Right lobe of liver (tissue), 6 donors: ENCODE data around the gene CETN3. TPM values are rescaled to one million over a fixed set of nuclear protein-coding genes. Genes with fewer than 3 reads are reported as not detected.
"Not testable (repeated sequence)": the region's sequence is repeated elsewhere in the genome, so short reads cannot be mapped to it uniquely, and the experiment has no call there.

Source experiments
- ATAC-seq, 4 donors: fragments of 200-7000 bp; cut with Tn5 transposase; one replicate each; pipeline ENCODE4 v1.9.1; 2020; ENCODE audit warnings: mild to moderate bottlenecking in 4 of 4, moderate library complexity in 4 of 4
- DNase-seq, 3 donors: peaks; one replicate each; pipeline ENCODE4 v3.0.0-alpha.2; 2020
- H3K27ac ChIP-seq, 3 donors: fragments of 200-600 bp; one replicate each; pipeline ENCODE4 v1.8.0; 2022
- H3K27me3 ChIP-seq, 2 donors: fragments of 200-600 bp; one replicate each; pipeline ENCODE4 v1.8.0; 2022
- H3K36me3 ChIP-seq, 4 donors: fragments of 200-600 bp; sonication (generic) in 1 of 4; one replicate each; pipeline versions ENCODE4 v1.5.1 to v1.8.0; 2017 to 2022; ENCODE audit warnings: control low read depth in 1 of 4
- H3K4me1 ChIP-seq, 4 donors: fragments of 200-600 bp; sonication (generic) in 1 of 4; one replicate each; pipeline versions ENCODE4 v1.5.1 to v1.8.0; 2017 to 2022; ENCODE audit warnings: control low read depth in 1 of 4
- H3K4me3 ChIP-seq, 3 donors: fragments of 200-600 bp; one replicate each; pipeline ENCODE4 v1.8.0; 2022
- H3K9me3 ChIP-seq, 4 donors: fragments of 200-600 bp; sonication (generic) in 1 of 4; one replicate each; pipeline versions ENCODE4 v1.5.1 to v1.8.0; 2017 to 2022; ENCODE audit warnings: control low read depth in 1 of 4
- CTCF ChIP-seq, 4 donors: fragments of 200-600 bp in 3 of 4; fragments of 450-650 bp in 1 of 4; IDR thresholded peaks; one replicate each; pipeline versions ENCODE4 v1.5.1 to v1.8.0; 2016 to 2022; ENCODE audit warnings: antibody characterized with exemption in 4 of 4, mild to moderate bottlenecking in 2 of 4
- POLR2A ChIP-seq: fragments of 450-650 bp; IDR thresholded peaks from one replicate; pipeline ENCODE4 v1.6.1; 2017; ENCODE audit warnings: antibody characterized with exemption, mild to moderate bottlenecking
- WGBS: methylation state at CpG from one replicate; pipeline ENCODE4 v1.1.6; 2018; ENCODE audit warnings: low coverage, low lambda C conversion rate; ENCODE audit not compliant: insufficient coverage; ENCODE audit errors: missing lambda C conversion rate; 5-methylcytosine and 5-hydroxymethylcytosine counted together
- intact Hi-C, 2 donors: fragments of 100-400 bp; cut with DNase I; formaldehyde crosslinking; loops; one replicate each; pipeline versions ENCODE4 v1.11.2 to v1.14.1; 2022
- total RNA-seq, 6 experiments: library from RNA; depleted of rRNA in 2 of 6; stranded (reverse); fragments of >200 nt in 2 of 6; fragmentation: NEBNext Ultra II Directional in 3 of 6; extraction: Animal tissue kit (Norgen Biotek cat#: 25700) in 3 of 6; gene quantifications; one replicate each; pipeline versions ENCODE4 v1.1.0 to v1.2.4, GENCODE V29; 2016 to 2023
- donor health status: DM: no; HTN: yes; CAD: no.
- donor health status: DM: no; HTN: no; CAD: no.
- donor health status: DM: no; HTN: no; CAD: no.
- donor health status: DM: no; HTN: yes; CAD: no.
- donor health status: DM: no; HTN: yes; CAD: no.

Gene CETN3
- total RNA-seq, 6 experiments from 2014 or later, result 4.2 to 8.0 (median 6.9) TPM

GRCh38 chr5:90347462-90347861 lies 62.1 kb downstream of the CETN3 start:
- DNase-seq (no peak), ATAC-seq (no peak)
- H3K27ac ChIP-seq, result no peak overlapping the region
- H3K36me3 ChIP-seq, result no peaks in the 10 kb centered on the region
- no peak overlapping the region for H3K4me3 ChIP-seq
- H3K9me3 ChIP-seq, result no peaks in the 10 kb centered on the region
- TF ChIP-seq CTCF (IDR thresholded peaks at IDR 0.05) (no peak), POLR2A (no peak)
- no peaks in the 10 kb centered on the region for H3K27me3 ChIP-seq
- intact Hi-C loops, result no loop called here
- H3K4me1 ChIP-seq, result no peaks in the 10 kb centered on the region

GRCh38 chr5:90345684-90346083 lies 63.9 kb downstream of the CETN3 start:
- no peak overlapping the region for H3K4me3 ChIP-seq
- intact Hi-C loops, result no loop called here
- DNase-seq, result no peak

DNA sequence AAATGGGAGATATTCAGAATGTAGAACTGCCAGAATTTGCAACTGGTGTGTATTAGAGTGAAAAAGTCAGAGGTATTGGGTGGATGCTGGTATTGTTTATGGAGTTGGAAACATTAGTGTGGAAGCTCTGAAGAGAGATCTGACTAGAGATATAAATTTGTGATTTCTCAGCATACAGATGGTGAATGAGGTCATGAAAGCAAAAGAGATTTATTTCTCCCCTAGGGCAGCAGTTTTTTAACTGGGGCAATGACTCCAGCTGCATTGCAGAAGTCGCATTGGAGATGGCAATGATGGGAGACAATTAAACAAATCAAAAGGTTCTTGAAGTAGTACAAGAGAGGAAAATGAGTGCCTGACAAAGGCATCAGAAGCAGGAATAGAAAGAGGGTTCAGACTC lies 64.9 kb downstream of the CETN3 start:
- Histone ChIP-seq H3K4me3 (no peak overlapping the region), H3K4me1 (no peaks in the 10 kb centered on the region), H3K27ac (no peak overlapping the region), H3K27me3 (no peaks in the 10 kb centered on the region), H3K9me3 (no peaks in the 10 kb centered on the region), H3K36me3 (no peaks in the 10 kb centered on the region)
- 100% methylated on average over 1 of the region's 1 CpG for WGBS
- no peak for ATAC-seq
- DNase-seq, result no peak
- intact Hi-C loops, result no loop called here
- TF ChIP-seq CTCF (IDR thresholded peaks at IDR 0.05) (no peak), POLR2A (no peak)

More at GRCh38 chr5:90345684-90346083, 63.9 kb downstream of the CETN3 start:
- Histone ChIP-seq H3K9me3 (no peaks in the 10 kb centered on the region), H3K36me3 (no peaks in the 10 kb centered on the region), H3K27me3 (no peaks in the 10 kb centered on the region), H3K27ac (no peak overlapping the region), H3K4me1 (no peaks in the 10 kb centered on the region)
- 71% methylated on average over 1 of the region's 1 CpG for WGBS
- ATAC-seq, result no peak
- no peak for TF ChIP-seq CTCF (IDR thresholded peaks at IDR 0.05)

DNA sequence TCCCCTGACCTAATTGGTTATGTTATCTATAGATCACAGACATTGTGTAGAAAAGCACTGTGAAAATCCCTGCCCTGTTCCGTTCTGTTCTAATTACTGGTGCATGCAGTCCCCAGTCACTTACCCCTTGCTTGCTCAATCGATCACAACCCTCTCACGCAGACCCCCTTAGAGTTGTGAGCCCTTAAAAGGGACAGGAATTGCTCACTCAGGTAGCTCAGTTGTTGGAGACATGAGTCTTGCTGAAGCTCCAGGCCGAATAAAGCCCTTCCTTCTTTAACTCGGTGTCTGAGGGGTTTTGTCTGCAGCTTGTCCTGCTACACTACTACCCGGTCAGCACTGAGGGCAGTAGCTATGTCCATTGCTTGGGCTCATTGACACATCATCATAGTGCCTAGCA lies 65.8 kb downstream of the CETN3 start:
- ATAC-seq, intact Hi-C loops: not testable (repeated sequence)
- 81% methylated on average over 5 of the region's 6 CpGs for WGBS

DNA sequence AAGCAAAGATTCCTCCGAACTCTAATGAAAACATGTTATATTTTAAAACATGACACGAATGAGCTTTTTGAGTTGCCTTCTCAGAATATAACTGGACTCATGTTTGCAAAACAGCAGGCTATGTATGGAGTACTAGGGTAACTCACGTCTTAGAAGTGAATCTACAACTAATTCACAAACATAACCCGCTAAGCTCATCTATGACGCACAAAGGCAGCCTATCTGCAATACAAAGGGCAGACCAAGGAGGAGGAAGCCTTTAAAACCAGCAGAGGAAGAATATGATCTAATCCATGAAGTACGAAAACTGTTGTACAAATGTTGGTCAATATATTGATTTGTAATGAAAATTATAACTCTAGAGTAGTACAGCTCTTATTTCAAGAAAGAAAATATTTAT lies 67.0 kb downstream of the CETN3 start:
- Histone ChIP-seq H3K9me3 (no peaks in the 10 kb centered on the region), H3K27ac (no peak overlapping the region), H3K4me3 (no peak overlapping the region), H3K4me1 (peaks cover 0 to 5% (median 0%) of the 10 kb centered on the region in 4 donors), H3K36me3 (no peaks in the 10 kb centered on the region), H3K27me3 (no peaks in the 10 kb centered on the region)
- TF ChIP-seq POLR2A (no peak), CTCF (IDR thresholded peaks at IDR 0.05) (no peak)
- ATAC-seq (no peak), DNase-seq (no peak)
- intact Hi-C loops, result no loop called here
- WGBS, result 77% methylated on average over 6 of the region's 6 CpGs

More for the DNA sequence above, 65.8 kb downstream of the CETN3 start:
- H3K9me3 ChIP-seq, H3K27me3 ChIP-seq, H3K27ac ChIP-seq, H3K4me1 ChIP-seq, H3K36me3 ChIP-seq, H3K4me3 ChIP-seq, DNase-seq: not testable (repeated sequence)

Other genes starting within 250 kb of the CETN3 start
- 1 to 10 TPM; 2.3 to 5.3 (median 3.9) TPM for gene MBLAC2, start 65.0 kb upstream of the CETN3 start, total RNA-seq
- 1 to 10 TPM; 1.2 to 7.7 (median 2.0) TPM for gene POLR3G, start 65.1 kb upstream of the CETN3 start, total RNA-seq
- 10 to 100 TPM; 11.4 to 16.6 (median 13.3) TPM for gene LYSMD3, start 119.8 kb upstream of the CETN3 start, total RNA-seq
- 10 to 100 TPM in 2 of 6 experiments, 1 to 10 TPM in 4; 4.5 to 15.9 (median 7.4) TPM for gene ADGRV1, start 149.0 kb upstream of the CETN3 start, total RNA-seq